ENCODE measurements around the gene CAB39.

GRCh38 chr2:230778350-230779063 is 65.9 kb downstream of the CAB39 start:
- TF ChIP-seq CTCF (IDR thresholded peaks at IDR 0.05) (no peak), REST (IDR thresholded peaks at IDR 0.05; ENCODE audit: insufficient read depth in 1 of 2, low read depth in 2 of 2, low read length in 1 of 2) (no peak)
